EH (cell line): ENCODE data around the gene ZDHHC14.
A peak's percentile ranks its signal among the peaks of the same experiment; 100 is the strongest.
"Not testable (repeated sequence)": the region's sequence is repeated elsewhere in the genome, so short reads cannot be mapped to it uniquely, and the experiment has no call there.

ENCODE experiments used
- DNase-seq: peaks from one replicate; pipeline ENCODE4 v3.0.0-alpha.2; 2015; ENCODE audit warnings: low read depth

Gene ZDHHC14

GRCh38 chr6:157380458-157380778, 572 bp upstream of the ZDHHC14 start:
- DNase-seq: no peak

- peak; percentile 67 for DNase-seq
Observed at GRCh38 chr6:157381631-157382621, 936 bp downstream of the ZDHHC14 start.

- DNase-seq: no peak
Observed at GRCh38 chr6:157382821-157383220, 1.8 kb downstream of the ZDHHC14 start.

GRCh38 chr6:157383471-157383870, 2.5 kb downstream of the ZDHHC14 start:
- DNase-seq: no peak

GRCh38 chr6:157384962-157385361, 4.0 kb downstream of the ZDHHC14 start:
- DNase-seq: not testable (repeated sequence)

- DNase-seq: no peak
Observed at GRCh38 chr6:157385482-157385881, 4.5 kb downstream of the ZDHHC14 start.

- no peak for DNase-seq
Observed at GRCh38 chr6:157386023-157386422, 5.0 kb downstream of the ZDHHC14 start.

- no peak for DNase-seq
Observed at GRCh38 chr6:157386454-157386853, 5.5 kb downstream of the ZDHHC14 start.

GRCh38 chr6:157388924-157389323, 7.9 kb downstream of the ZDHHC14 start:
- no peak for DNase-seq

- no peak for DNase-seq
Observed at GRCh38 chr6:157390273-157391060, 9.5 kb downstream of the ZDHHC14 start.

GRCh38 chr6:157392927-157393668, 12.1 kb downstream of the ZDHHC14 start:
- no peak for DNase-seq

- no peak for DNase-seq
Observed at GRCh38 chr6:157393669-157394327, 12.8 kb downstream of the ZDHHC14 start.

GRCh38 chr6:157395199-157395598, 14.2 kb downstream of the ZDHHC14 start:
- not testable (repeated sequence) for DNase-seq

GRCh38 chr6:157396026-157396425, 15.0 kb downstream of the ZDHHC14 start:
- no peak for DNase-seq

- DNase-seq: no peak
Observed at GRCh38 chr6:157397660-157398059, 16.7 kb downstream of the ZDHHC14 start.

GRCh38 chr6:157398151-157398550, 17.2 kb downstream of the ZDHHC14 start:
- no peak for DNase-seq

- no peak for DNase-seq
Observed at GRCh38 chr6:157400676-157401075, 19.7 kb downstream of the ZDHHC14 start.

GRCh38 chr6:157401734-157402338, 20.8 kb downstream of the ZDHHC14 start:
- DNase-seq: no peak

GRCh38 chr6:157402996-157403685, 22.2 kb downstream of the ZDHHC14 start:
- no peak for DNase-seq

- DNase-seq: no peak
Observed at GRCh38 chr6:157403686-157404051, 22.7 kb downstream of the ZDHHC14 start.

GRCh38 chr6:157405986-157406385, 25.0 kb downstream of the ZDHHC14 start:
- DNase-seq: peak; percentile 63
